Neural progenitor cell (in vitro differentiated cells): ENCODE measurements around the gene CPN2. TPM values are rescaled to one million over a fixed set of nuclear protein-coding genes. Genes with fewer than 3 reads are reported as not detected.
A peak's percentile ranks its signal among the peaks of the same experiment; 100 is the strongest.

ENCODE experiments used
- DNase-seq: peaks from one replicate; pipeline ENCODE4 v3.0.0-alpha.2; 2016; ENCODE audit warnings: low spot score
- H2AFZ ChIP-seq: fragments of 200-600 bp; sonication (generic); replicated peaks from 2 replicates; pipeline ENCODE4 v1.6.1; 2016; ENCODE audit warnings: antibody characterized with exemption
- H3F3A ChIP-seq: fragments of 200-600 bp; sonication (generic); 2 replicates; pipeline ENCODE4 v1.6.1; 2016; ENCODE audit warnings: antibody characterized with exemption, low read depth
- H3K27ac ChIP-seq: fragments of 200-600 bp; sonication (generic); 2 replicates; pipeline ENCODE4 v1.5.1; 2016; ENCODE audit warnings: mild to moderate bottlenecking
- H3K27me3 ChIP-seq: fragments of 200-600 bp; sonication (generic); 2 replicates; pipeline ENCODE4 v1.6.1; 2016; ENCODE audit warnings: mild to moderate bottlenecking, moderate library complexity
- H3K36me3 ChIP-seq: fragments of 200-600 bp; sonication (generic); 2 replicates; pipeline ENCODE4 v1.5.1; 2016
- H3K4me1 ChIP-seq: fragments of 200-600 bp; sonication (generic); 2 replicates; pipeline ENCODE4 v1.6.1; 2016; ENCODE audit warnings: mixed run types
- H3K4me2 ChIP-seq: fragments of 200-600 bp; sonication (generic); 2 replicates; pipeline ENCODE4 v1.6.1; 2016
- H3K4me3 ChIP-seq: fragments of 200-600 bp; sonication (generic); 2 replicates; pipeline ENCODE4 v1.5.1; 2016
- H3K79me2 ChIP-seq: fragments of 200-600 bp; sonication (generic); 2 replicates; pipeline ENCODE4 v1.6.1; 2016; ENCODE audit warnings: low read depth
- H3K9ac ChIP-seq: fragments of 200-600 bp; sonication (generic); 2 replicates; pipeline ENCODE4 v1.6.1; 2016
- H3K9me3 ChIP-seq: fragments of 200-600 bp; sonication (generic); 2 replicates; pipeline ENCODE4 v1.5.1; 2016; ENCODE audit warnings: low read depth
- H4K20me1 ChIP-seq: fragments of 200-600 bp; sonication (generic); 2 replicates; pipeline ENCODE4 v1.6.1; 2016; ENCODE audit warnings: low read depth
- H3K27ac Mint-ChIP-seq: 3 replicates; pipeline ENCODE4 v1.8.0; 2021; ENCODE audit warnings: mixed read lengths
- H3K27me3 Mint-ChIP-seq: 2 replicates; pipeline ENCODE4 v1.8.0; 2022; ENCODE audit warnings: low read depth, mild to moderate bottlenecking, inconsistent platforms, moderate library complexity, mixed read lengths; ENCODE audit not compliant: insufficient read depth
- H3K36me3 Mint-ChIP-seq: 3 replicates; pipeline ENCODE4 v1.8.0; 2021; ENCODE audit warnings: mixed read lengths
- H3K4me1 Mint-ChIP-seq: 3 replicates; pipeline ENCODE4 v1.8.0; 2021; ENCODE audit warnings: mixed read lengths
- H3K4me3 Mint-ChIP-seq: 3 replicates; pipeline ENCODE4 v1.8.0; 2021; ENCODE audit warnings: mild to moderate bottlenecking, moderate library complexity, mixed read lengths
- H3K9me3 Mint-ChIP-seq: 3 replicates; pipeline ENCODE4 v1.8.0; 2020; ENCODE audit warnings: mixed read lengths
- CTCF ChIP-seq: fragments of 200-600 bp; sonication (generic); IDR thresholded peaks from 2 replicates; pipeline ENCODE4 v1.5.1; 2017; ENCODE audit warnings: antibody characterized with exemption, mild to moderate bottlenecking
- EZH2 ChIP-seq: fragments of 200-600 bp; sonication (generic); IDR thresholded peaks from 2 replicates; pipeline ENCODE4 v1.6.1; 2017; ENCODE audit warnings: antibody characterized with exemption, mild to moderate bottlenecking, moderate library complexity
- EZH2phosphoT487 ChIP-seq: fragments of 200-600 bp; sonication (generic); IDR thresholded peaks from 2 replicates; pipeline ENCODE4 v1.6.1; 2017; ENCODE audit warnings: antibody characterized with exemption
- total RNA-seq: library from RNA; depleted of rRNA; stranded (reverse); fragments of >200 nt; gene quantifications from 2 replicates; pipeline ENCODE4 v1.2.3, GENCODE V29; 2015; ENCODE audit warnings: low replicate concordance

CPN2 gene
- total RNA-seq, 1 donor from 2014 or later: not detected

DNA sequence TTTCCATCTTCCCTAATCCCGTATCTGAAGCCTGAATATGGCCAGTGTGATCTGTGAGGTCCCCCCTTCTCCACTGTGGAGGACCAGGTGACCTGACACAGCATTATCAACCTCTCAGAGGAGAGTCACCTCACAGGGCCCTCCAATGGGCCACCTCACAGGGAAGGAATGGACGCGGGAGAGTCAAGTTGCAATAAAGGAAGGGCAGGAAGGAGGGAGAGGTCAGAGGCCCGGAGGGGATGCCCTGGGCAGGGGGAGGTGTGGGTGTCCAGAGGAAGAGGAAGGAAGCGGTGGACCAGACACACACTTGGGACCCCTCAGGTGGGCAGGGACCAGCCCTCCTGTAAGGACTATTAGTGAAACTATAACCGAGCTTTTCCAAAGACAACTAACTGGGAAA lies 33.0 kb upstream of the CPN2 start:
- Histone ChIP-seq H3K9me3 (no peaks in the 10 kb centered on the region), H4K20me1 (no peaks in the 10 kb centered on the region), H3F3A (peaks cover 47% of the 10 kb centered on the region), H3K4me1 (peaks cover 59% of the 10 kb centered on the region), H3K4me2 (no peak overlapping the region), H3K9ac (no peak overlapping the region), H3K36me3 (no peaks in the 10 kb centered on the region), H2AFZ (no peak overlapping the region), H3K27me3 (no peaks in the 10 kb centered on the region), H3K27ac (no peak overlapping the region), H3K4me3 (no peak overlapping the region), H3K79me2 (no peaks in the 10 kb centered on the region)
- H3K27me3 Mint-ChIP-seq: peaks cover 8% of the 10 kb centered on the region
- DNase-seq: no peak
- no peaks in the 10 kb centered on the region for H3K36me3 Mint-ChIP-seq
- no peak for TF ChIP-seq EZH2
- H3K4me1 Mint-ChIP-seq: peaks cover 35% of the 10 kb centered on the region
- H3K27ac Mint-ChIP-seq: no peak overlapping the region
- no peak overlapping the region for H3K4me3 Mint-ChIP-seq
- no peaks in the 10 kb centered on the region for H3K9me3 Mint-ChIP-seq

- no peak overlapping the region for H3K27ac ChIP-seq
- H3K27me3 Mint-ChIP-seq: peaks cover 8% of the 10 kb centered on the region
Measured at GRCh38 chr3:194383276-194383940, 32.3 kb upstream of the CPN2 start.

GRCh38 chr3:194382892-194383223 lies 31.7 kb upstream of the CPN2 start:
- H3K27ac Mint-ChIP-seq: no peak overlapping the region
- no peaks in the 10 kb centered on the region for H3K9me3 ChIP-seq
- H3K27me3 Mint-ChIP-seq: peaks cover 8% of the 10 kb centered on the region
- H3K9ac ChIP-seq: no peak overlapping the region
- no peaks in the 10 kb centered on the region for H3K27me3 ChIP-seq
- H3K36me3 Mint-ChIP-seq: no peaks in the 10 kb centered on the region
- no peak for TF ChIP-seq CTCF
- no peak for TF ChIP-seq EZH2
- no peak for TF ChIP-seq EZH2phosphoT487
- DNase-seq: no peak
- peaks cover 38% of the 10 kb centered on the region for H3K4me1 Mint-ChIP-seq
- H3F3A ChIP-seq: peaks cover 47% of the 10 kb centered on the region
- peak overlapping the region; percentile 25 for H3K4me2 ChIP-seq
- peaks cover 59% of the 10 kb centered on the region for H3K4me1 ChIP-seq
- no peaks in the 10 kb centered on the region for H3K79me2 ChIP-seq
- H4K20me1 ChIP-seq: no peaks in the 10 kb centered on the region
- no peak overlapping the region for H2AFZ ChIP-seq
- H3K9me3 Mint-ChIP-seq: no peaks in the 10 kb centered on the region
- H3K36me3 ChIP-seq: no peaks in the 10 kb centered on the region
- no peak overlapping the region for H3K4me3 ChIP-seq
- no peak overlapping the region for H3K4me3 Mint-ChIP-seq
- H3K27ac ChIP-seq: peak overlapping the region; percentile 81

More at GRCh38 chr3:194383276-194383940, 32.3 kb upstream of the CPN2 start:
- peak overlapping the region; percentile 25 for H3K4me2 ChIP-seq
- H3K9me3 ChIP-seq: no peaks in the 10 kb centered on the region
- H3K4me3 ChIP-seq: no peak overlapping the region
- no peak overlapping the region for H3K4me3 Mint-ChIP-seq
- H3K4me1 Mint-ChIP-seq: peaks cover 38% of the 10 kb centered on the region
- H2AFZ ChIP-seq: no peak overlapping the region
- no peaks in the 10 kb centered on the region for H3K36me3 ChIP-seq
- DNase-seq: peak; percentile 76
- peaks cover 59% of the 10 kb centered on the region for H3K4me1 ChIP-seq
- H3K27ac Mint-ChIP-seq: no peak overlapping the region
- no peaks in the 10 kb centered on the region for H4K20me1 ChIP-seq
- TF ChIP-seq CTCF: no peak
- no peak overlapping the region for H3K9ac ChIP-seq
- H3F3A ChIP-seq: peaks cover 47% of the 10 kb centered on the region
- H3K36me3 Mint-ChIP-seq: no peaks in the 10 kb centered on the region
- H3K79me2 ChIP-seq: no peaks in the 10 kb centered on the region
- no peaks in the 10 kb centered on the region for H3K9me3 Mint-ChIP-seq
- no peaks in the 10 kb centered on the region for H3K27me3 ChIP-seq

DNA sequence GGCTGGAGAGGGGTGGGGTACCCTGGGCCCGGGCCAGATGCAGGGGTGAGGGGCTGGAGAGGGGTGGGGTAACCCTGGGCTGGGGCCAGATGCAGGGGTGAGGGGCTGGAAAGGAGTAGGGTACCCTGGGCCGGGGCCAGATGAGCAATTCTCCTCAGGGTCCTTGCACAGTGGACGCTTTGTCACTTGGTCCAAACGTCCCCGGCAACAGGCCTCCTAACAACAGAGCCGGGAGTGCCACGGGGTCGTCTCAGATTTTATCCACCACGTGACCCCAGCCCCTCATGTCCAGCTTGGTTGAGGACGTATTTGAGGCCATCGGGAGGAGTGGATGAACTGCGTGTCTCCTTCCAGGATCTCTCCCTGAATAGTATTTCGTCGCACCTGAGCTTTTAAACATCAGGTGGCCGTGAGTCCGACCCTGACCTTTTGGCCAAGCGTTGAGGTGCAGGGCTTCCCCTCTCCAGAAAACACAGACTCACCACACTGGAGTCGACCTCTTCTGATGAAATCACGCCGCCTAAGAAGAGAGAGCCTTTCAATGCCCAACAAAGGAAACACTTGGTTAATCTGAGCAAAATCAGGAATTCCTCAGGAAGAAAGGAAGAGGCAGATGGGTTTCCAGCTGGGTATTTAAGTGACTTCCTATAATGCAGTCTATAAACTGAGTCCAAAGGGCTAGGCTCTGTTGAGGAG lies 31.2 kb upstream of the CPN2 start:
- H3K9me3 Mint-ChIP-seq: no peaks in the 10 kb centered on the region
- H3K4me1 Mint-ChIP-seq: peaks cover 38% of the 10 kb centered on the region
- no peaks in the 10 kb centered on the region for H3K36me3 Mint-ChIP-seq
- H3K27ac Mint-ChIP-seq: no peak overlapping the region
- Histone ChIP-seq H3K36me3 (no peaks in the 10 kb centered on the region), H3K9ac (no peak overlapping the region), H3K4me1 (peaks cover 61% of the 10 kb centered on the region), H3K4me2 (peak overlapping the region; percentile 25), H3F3A (peaks cover 47% of the 10 kb centered on the region), H3K27me3 (no peaks in the 10 kb centered on the region), H3K27ac (peak overlapping the region; percentile 81), H3K9me3 (no peaks in the 10 kb centered on the region), H4K20me1 (no peaks in the 10 kb centered on the region), H2AFZ (no peak overlapping the region), H3K4me3 (no peak overlapping the region), H3K79me2 (no peaks in the 10 kb centered on the region)
- DNase-seq: peak; percentile 69
- TF ChIP-seq CTCF: no peak
- no peak for TF ChIP-seq EZH2
- no peak for TF ChIP-seq EZH2phosphoT487
- H3K4me3 Mint-ChIP-seq: no peak overlapping the region
- H3K27me3 Mint-ChIP-seq: peaks cover 8% of the 10 kb centered on the region
